ENCODE results near the gene HSD17B3. TPM values are rescaled to one million over a fixed set of nuclear protein-coding genes. Genes with fewer than 3 reads are reported as not detected.

Gene HSD17B3
- total and polyA plus RNA-seq, 10 of the 15 experiments (the other 5 are each of a cell fraction or from before 2014, with no cell fraction given) = not detected

- TF ChIP-seq KLF5 (IDR thresholded peaks at IDR 0.05; ENCODE audit: partially characterized antibody) (no peak), SP1 (IDR thresholded peaks at IDR 0.05; ENCODE audit: low read depth, low read length) (no peak), KAT2A (conservative IDR thresholded peaks at IDR 0.05; ENCODE audit: control insufficient read depth, low read depth, low read length) (no peak), NFYB (IDR thresholded peaks at IDR 0.05; ENCODE audit: insufficient read depth, low read depth, low read length) (no peak), POU2F2 (IDR thresholded peaks at IDR 0.05; ENCODE audit: borderline replicate concordance, low read depth, low read length) (no peak), MLLT1 (IDR thresholded peaks at IDR 0.05) (no peak), SIX5 (IDR thresholded peaks at IDR 0.05; ENCODE audit: low read depth, low read length, severe bottlenecking) (no peak)
Observed at GRCh38 chr9:96338299-96338698, 36.3 kb upstream of the HSD17B3 start (continued).

DNA sequence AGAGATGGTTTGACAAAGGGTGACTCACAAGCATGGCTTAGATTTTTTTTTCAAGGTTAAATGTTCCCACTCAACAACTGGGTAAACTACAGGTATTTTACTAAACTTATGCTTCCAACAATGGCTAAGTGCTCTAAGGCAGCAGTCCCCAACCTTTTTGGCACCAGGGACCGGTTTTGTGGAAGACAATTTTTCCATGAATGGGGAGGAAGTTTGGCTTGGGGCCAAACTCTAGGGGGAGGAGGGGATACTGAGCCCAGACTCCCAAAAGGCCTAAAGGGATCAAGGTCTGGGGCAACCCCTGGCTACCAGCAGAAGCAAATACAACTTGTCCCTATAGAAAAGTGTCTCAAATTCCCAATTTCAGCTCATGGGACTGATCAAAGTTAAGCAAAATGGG, 32.0 kb upstream of the HSD17B3 start:
- H3K36me3 ChIP-seq (ENCODE audit: control insufficient read depth in 2 of 2, insufficient read depth in 2 of 2, low read length in 1 of 2) = no peaks in the 10 kb centered on the region
- no peak for FAIRE-seq
- H3K4me1 ChIP-seq (ENCODE audit: control insufficient read depth, insufficient read depth, low read length) = no peaks in the 10 kb centered on the region
- H3K4me3 ChIP-seq = no peak overlapping the region
- intact Hi-C loops (cut with micrococcal nuclease; ENCODE audit: unreplicated experiment) (no loop called here), in situ Hi-C loops (cut with MboI) (no loop called here)
- ChIA-PET POLR2A (no interaction called here), RAD21 (ENCODE audit: unreplicated experiment) (interaction anchor here (1.0 kb wide), 1 partner anchor 79 kb away, joined by 3 read pairs; no protein-coding TSS in a partner anchor), CTCF (no interaction called here), SMC1A (ENCODE audit: uncharacterized antibody, unreplicated experiment) (no interaction called here)
- H3K9me3 ChIP-seq (replicated peaks; ENCODE audit: control insufficient read depth, insufficient read depth, low read length) = no peaks in the 10 kb centered on the region
- 90% methylated on average over 1 of the region's 1 CpG for WGBS (ENCODE audit: insufficient coverage, insufficient replicate concordance, low lambda C conversion rate, missing lambda C conversion rate)
- no TSS peak for BruUV-seq (replicated peaks)
- no peak overlapping the region for H3K4me2 ChIP-seq (ENCODE audit: control insufficient read depth, insufficient read depth)
- H3K79me2 ChIP-seq (ENCODE audit: control insufficient read depth, insufficient read depth, low read length) = no peaks in the 10 kb centered on the region
- no peak for DNase-seq (ENCODE audit: low read depth, low spot score)
- ATAC-seq = no peak
- no peak overlapping the region for H3K9ac ChIP-seq (ENCODE audit: control insufficient read depth, insufficient read depth, low read length)
- no peak overlapping the region for H2AFZ ChIP-seq (ENCODE audit: control insufficient read depth, low read depth, low read length)
- no peaks in the 10 kb centered on the region for H3K27me3 ChIP-seq (replicated peaks in 1 of 2; ENCODE audit: control insufficient read depth in 2 of 2, insufficient read depth in 2 of 2, low read length in 1 of 2)
- H3K27ac ChIP-seq (ENCODE audit: control insufficient read depth, insufficient read depth) = no peak overlapping the region
- no peaks in the 10 kb centered on the region for H4K20me1 ChIP-seq (ENCODE audit: control insufficient read depth, insufficient read depth)
- TF ChIP-seq, protein P1, sequence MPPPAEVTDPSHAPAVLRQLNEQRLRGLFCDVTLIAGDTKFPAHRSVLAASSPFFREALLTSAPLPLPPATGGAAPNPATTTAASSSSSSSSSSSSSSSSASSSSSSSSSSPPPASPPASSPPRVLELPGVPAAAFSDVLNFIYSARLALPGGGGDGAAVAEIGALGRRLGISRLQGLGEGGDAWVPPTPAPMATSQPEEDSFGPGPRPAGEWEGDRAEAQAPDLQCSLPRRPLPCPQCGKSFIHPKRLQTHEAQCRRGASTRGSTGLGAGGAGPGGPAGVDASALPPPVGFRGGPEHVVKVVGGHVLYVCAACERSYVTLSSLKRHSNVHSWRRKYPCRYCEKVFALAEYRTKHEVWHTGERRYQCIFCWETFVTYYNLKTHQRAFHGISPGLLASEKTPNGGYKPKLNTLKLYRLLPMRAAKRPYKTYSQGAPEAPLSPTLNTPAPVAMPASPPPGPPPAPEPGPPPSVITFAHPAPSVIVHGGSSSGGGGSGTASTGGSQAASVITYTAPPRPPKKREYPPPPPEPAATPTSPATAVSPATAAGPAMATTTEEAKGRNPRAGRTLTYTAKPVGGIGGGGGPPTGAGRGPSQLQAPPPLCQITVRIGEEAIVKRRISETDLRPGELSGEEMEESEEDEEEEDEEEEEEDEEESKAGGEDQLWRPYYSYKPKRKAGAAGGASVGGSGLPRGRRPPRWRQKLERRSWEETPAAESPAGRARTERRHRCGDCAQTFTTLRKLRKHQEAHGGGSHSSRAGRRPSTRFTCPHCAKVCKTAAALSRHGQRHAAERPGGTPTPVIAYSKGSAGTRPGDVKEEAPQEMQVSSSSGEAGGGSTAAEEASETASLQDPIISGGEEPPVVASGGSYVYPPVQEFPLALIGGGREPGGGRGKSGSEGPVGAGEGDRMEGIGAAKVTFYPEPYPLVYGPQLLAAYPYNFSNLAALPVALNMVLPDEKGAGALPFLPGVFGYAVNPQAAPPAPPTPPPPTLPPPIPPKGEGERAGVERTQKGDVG (CRISPR knock-in tag; IDR thresholded peaks at IDR 0.05) = no peak
- TF ChIP-seq RAD51 (IDR thresholded peaks at IDR 0.05) (no peak), CHD2 (IDR thresholded peaks at IDR 0.05; ENCODE audit: borderline replicate concordance, low read depth, low read length) (no peak), E2F8 (IDR thresholded peaks at IDR 0.05; ENCODE audit: low read depth, partially characterized antibody) (no peak), IRF4 (IDR thresholded peaks at IDR 0.05; ENCODE audit: low read depth, low read length) (no peak), DPF2 (IDR thresholded peaks at IDR 0.05) (no peak), PAX8 (IDR thresholded peaks at IDR 0.05) (no peak), SMARCA5 (IDR thresholded peaks at IDR 0.05) (no peak), BHLHE40 (IDR thresholded peaks at IDR 0.05; ENCODE audit: borderline replicate concordance in 1 of 2, low read depth in 2 of 2, low read length in 1 of 2) (no peak), SREBF2 (IDR thresholded peaks at IDR 0.05; ENCODE audit: low read length) (no peak), TBL1XR1 (IDR thresholded peaks at IDR 0.05; ENCODE audit: low read depth, low read length) (no peak)
